T-cell (primary cell): ENCODE measurements around the gene RAI14. TPM values are rescaled to one million over a fixed set of nuclear protein-coding genes. Genes with fewer than 3 reads are reported as not detected.

Experiments used
- ATAC-seq, 4 experiments: fragments of 200-7000 bp in 3 of 4; fragments of 150-1000 bp in 1 of 4; cut with Tn5 transposase; replicated peaks in 1 of 4; 1 replicate in 3 of 4; 2 replicates in 1 of 4; pipeline ENCODE4 v1.10.0; 2021; ENCODE audit warnings: moderate library complexity in 3 of 4, mild to moderate bottlenecking in 2 of 4, moderate number of reproducible peaks in 1 of 4
- CTCF ChIA-PET, 2 donors: fragments of 300-600 bp; sonication (Branson Sonifier 250); formaldehyde crosslinking; loops; one replicate each; lab custom pipeline; 2022; ENCODE audit warnings: antibody characterized with exemption in 2 of 2; lab: Charles Lee
- POLR2A ChIA-PET, 2 donors: fragments of 300-600 bp; sonication (Branson Sonifier 250); formaldehyde crosslinking; loops; one replicate each; lab custom pipeline; 2022; ENCODE audit warnings: antibody characterized with exemption in 2 of 2; lab: Charles Lee
- DNase-seq, 35 experiments: peaks; one replicate each; pipeline versions ENCODE4 v3.0.0 to v3.0.0-alpha.2; 2013 to 2023
- H3K27ac ChIP-seq: one replicate; pipeline ENCODE4 v1.5.1; 2013; ENCODE audit warnings: low read length
- H3K27me3 ChIP-seq, 2 experiments: replicated peaks in 1 of 2; 1 replicate in 1 of 2; 2 replicates in 1 of 2; pipeline versions ENCODE4 v1.6.1 to v1.7.0; 2013; ENCODE audit warnings: low read length in 1 of 2, mixed read lengths in 1 of 2; ENCODE audit not compliant: control insufficient read depth in 2 of 2, insufficient read depth in 2 of 2; ENCODE audit errors: extremely low read depth in 1 of 2
- H3K36me3 ChIP-seq, 2 donors: 1 replicate in 1 of 2; 2 replicates in 1 of 2; pipeline versions ENCODE4 v1.6.1 to v1.7.0; 2013; ENCODE audit warnings: low read length in 1 of 2; ENCODE audit not compliant: control insufficient read depth in 2 of 2, insufficient read depth in 1 of 2; ENCODE audit errors: extremely low read depth in 1 of 2
- H3K4me1 ChIP-seq, 2 experiments: 1 replicate in 1 of 2; 2 replicates in 1 of 2; pipeline versions ENCODE4 v1.6.1 to v1.7.0; 2013; ENCODE audit warnings: low read length in 2 of 2, mixed read lengths in 1 of 2; ENCODE audit not compliant: insufficient read depth in 2 of 2, control insufficient read depth in 1 of 2; ENCODE audit errors: extremely low read depth in 1 of 2
- H3K4me3 ChIP-seq, 2 donors: 1 replicate in 1 of 2; 2 replicates in 1 of 2; pipeline versions ENCODE4 v1.5.1 to v1.7.0; 2013; ENCODE audit warnings: mild to moderate bottlenecking in 2 of 2, low read length in 1 of 2, moderate library complexity in 1 of 2; ENCODE audit not compliant: control insufficient read depth in 1 of 2; ENCODE audit errors: extremely low read depth in 1 of 2
- H3K9me3 ChIP-seq: 2 replicates; pipeline ENCODE4 v1.7.0; 2013
- H3K27ac Mint-ChIP-seq, 2 donors: one replicate each; pipeline ENCODE4 v1.8.0; 2020 to 2021; ENCODE audit warnings: mild to moderate bottlenecking in 2 of 2, mixed read lengths in 2 of 2
- H3K27me3 Mint-ChIP-seq, 2 donors: one replicate each; pipeline ENCODE4 v1.8.0; 2021 to 2022; ENCODE audit warnings: mixed read lengths in 2 of 2
- H3K36me3 Mint-ChIP-seq: one replicate; pipeline ENCODE4 v1.8.0; 2021; ENCODE audit warnings: mixed read lengths
- H3K4me1 Mint-ChIP-seq, 3 donors: one replicate each; pipeline ENCODE4 v1.8.0; 2020 to 2022; ENCODE audit warnings: mixed read lengths in 3 of 3, mild to moderate bottlenecking in 1 of 3
- H3K4me3 Mint-ChIP-seq, 3 donors: one replicate each; pipeline ENCODE4 v1.8.0; 2020 to 2022; ENCODE audit warnings: mild to moderate bottlenecking in 3 of 3, mixed read lengths in 3 of 3, moderate library complexity in 3 of 3
- H3K9me3 Mint-ChIP-seq, 3 donors: one replicate each; pipeline ENCODE4 v1.8.0; 2020 to 2022; ENCODE audit warnings: mixed read lengths in 3 of 3
- WGBS: methylation state at CpG from one replicate; pipeline ENCODE4 v1.1.5; 2013; ENCODE audit warnings: missing lambda C conversion rate; ENCODE audit not compliant: insufficient coverage; 5-methylcytosine and 5-hydroxymethylcytosine counted together
- total RNA-seq, 35 experiments: library from RNA in 6 of 35; stranded (reverse) in 6 of 35; fragments of 120-200 nt in 1 of 35; gene quantifications; one replicate each; pipeline versions ENCODE4 v1.2.1 to v1.2.4 and lab custom pipeline; 2013 to 2026

RAI14 gene
- total RNA-seq, 5 donors from 2014 or later (not counting 1 experiment from before 2014, with no cell fraction given), result 0.59 to 2.2 (median 0.96) TPM

DNA sequence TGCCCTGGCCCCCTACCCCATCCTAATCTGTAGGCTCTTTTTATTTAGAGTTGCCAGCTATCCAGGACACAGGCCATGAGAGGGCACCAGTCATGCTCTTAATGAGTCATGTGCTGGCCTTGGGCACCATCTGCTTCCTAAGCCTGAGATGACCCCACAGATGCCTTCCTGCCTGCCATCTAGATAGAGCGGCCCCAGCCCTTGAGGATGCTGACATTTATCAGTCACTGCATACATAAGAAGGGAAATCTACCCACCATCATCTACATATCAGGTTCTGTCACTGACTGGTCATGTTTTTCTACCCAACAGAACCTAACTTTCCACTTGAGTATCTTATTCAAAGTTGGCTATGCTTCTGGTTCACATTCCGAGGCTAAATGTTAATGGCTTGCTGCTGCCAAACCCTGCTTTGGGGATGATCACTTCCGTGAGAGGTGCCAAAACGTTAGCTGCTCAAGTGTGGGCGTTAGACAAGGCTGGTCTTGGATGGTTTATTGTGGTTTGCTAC lies 132.9 kb downstream of the RAI14 start:
- H3K27ac ChIP-seq, result no peak overlapping the region

DNA sequence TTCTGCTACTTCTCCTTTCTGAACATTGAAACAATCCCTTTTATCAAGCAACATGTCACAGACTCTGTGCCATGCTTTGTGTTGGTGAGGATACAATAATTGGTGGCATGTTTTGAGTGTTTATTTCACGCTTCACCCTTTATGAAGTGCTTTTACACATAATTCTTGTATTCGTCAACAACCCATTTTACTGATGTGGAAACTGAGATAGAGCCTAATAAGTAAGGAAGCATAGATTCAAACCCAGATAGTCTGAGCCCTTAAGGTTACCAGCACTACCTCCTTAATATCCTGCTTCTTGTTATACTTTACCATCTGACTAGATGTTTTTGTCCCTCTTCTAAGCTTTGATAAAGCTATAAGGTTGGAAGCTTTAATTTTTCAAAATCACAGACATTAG lies 133.5 kb downstream of the RAI14 start:
- peaks cover 0 to 5% of the 10 kb centered on the region in 2 experiments for H3K27me3 ChIP-seq
- DNase-seq (no peak), ATAC-seq (no peak)
- Mint-ChIP-seq H3K4me3 (no peak overlapping the region), H3K27me3 (peaks cover 6 to 20% of the 10 kb centered on the region in 2 donors), H3K9me3 (peaks cover 0 to 8% (median 4%) of the 10 kb centered on the region in 3 donors), H3K27ac (no peak overlapping the region), H3K4me1 (no peaks in the 10 kb centered on the region), H3K36me3 (no peaks in the 10 kb centered on the region)
- H3K36me3 ChIP-seq, result no peaks in the 10 kb centered on the region
- ChIA-PET CTCF (no interaction called here), POLR2A (no interaction called here)
- H3K9me3 ChIP-seq, result no peaks in the 10 kb centered on the region
- no peak overlapping the region for H3K27ac ChIP-seq
- no CpG with 5 or more reads among the region's 2 CpGs for WGBS
- H3K4me3 ChIP-seq, result no peak overlapping the region
- no peaks in the 10 kb centered on the region for H3K4me1 ChIP-seq

More for the DNA sequence above, 132.9 kb downstream of the RAI14 start:
- Mint-ChIP-seq H3K4me3 (no peak overlapping the region), H3K4me1 (no peaks in the 10 kb centered on the region), H3K9me3 (peaks cover 0 to 8% (median 4%) of the 10 kb centered on the region in 3 donors), H3K36me3 (no peaks in the 10 kb centered on the region), H3K27me3 (peaks cover 6 to 20% of the 10 kb centered on the region in 2 donors), H3K27ac (no peak overlapping the region)
- H3K27me3 ChIP-seq, result peaks cover 0 to 5% of the 10 kb centered on the region in 2 experiments
- WGBS, result 71% methylated on average over 2 of the region's 5 CpGs
- H3K4me1 ChIP-seq, result no peaks in the 10 kb centered on the region
- no peak overlapping the region for H3K4me3 ChIP-seq
- POLR2A ChIA-PET, result no interaction called here
- H3K36me3 ChIP-seq, result no peaks in the 10 kb centered on the region
- CTCF ChIA-PET, result no interaction called here
- DNase-seq (no peak), ATAC-seq (no peak)
- no peaks in the 10 kb centered on the region for H3K9me3 ChIP-seq

- no peak overlapping the region for H3K4me3 ChIP-seq
- no peaks in the 10 kb centered on the region for H3K36me3 Mint-ChIP-seq
- POLR2A ChIA-PET, result no interaction called here
- CTCF ChIA-PET, result no interaction called here
- no peaks in the 10 kb centered on the region for H3K9me3 ChIP-seq
- peaks cover 0 to 5% of the 10 kb centered on the region in 2 experiments for H3K27me3 ChIP-seq
- no peak overlapping the region for H3K27ac ChIP-seq
- no peaks in the 10 kb centered on the region for H3K36me3 ChIP-seq
- no peak overlapping the region for H3K27ac Mint-ChIP-seq
- no peak overlapping the region for H3K4me3 Mint-ChIP-seq
- no peak for DNase-seq
- no peaks in the 10 kb centered on the region for H3K4me1 Mint-ChIP-seq
- no peak for ATAC-seq
- H3K9me3 Mint-ChIP-seq, result peaks cover 0 to 8% (median 4%) of the 10 kb centered on the region in 3 donors
- H3K27me3 Mint-ChIP-seq, result peaks cover 6 to 20% of the 10 kb centered on the region in 2 donors
- no CpG with 5 or more reads among the region's 1 CpG for WGBS
- no peaks in the 10 kb centered on the region for H3K4me1 ChIP-seq
Observed at GRCh38 chr5:34790069-34790468, 133.9 kb downstream of the RAI14 start.

GRCh38 chr5:34791761-34792244 lies 135.7 kb downstream of the RAI14 start:
- DNase-seq (no peak), ATAC-seq (no peak)
- POLR2A ChIA-PET, result interaction anchor here in 1 of 2 donors (0.6 kb wide), 2 partner anchors 17 to 34 kb away, joined by 3 to 4 read pairs; no protein-coding TSS in a partner anchor
- Histone ChIP-seq H3K27me3 (peaks cover 0 to 5% of the 10 kb centered on the region in 2 experiments), H3K27ac (no peak overlapping the region), H3K4me3 (no peak overlapping the region), H3K4me1 (no peaks in the 10 kb centered on the region), H3K9me3 (no peaks in the 10 kb centered on the region), H3K36me3 (no peaks in the 10 kb centered on the region)
- CTCF ChIA-PET, result no interaction called here
- Mint-ChIP-seq H3K27ac (no peak overlapping the region), H3K27me3 (peaks cover 0 to 20% of the 10 kb centered on the region in 2 donors), H3K4me1 (no peaks in the 10 kb centered on the region), H3K4me3 (no peak overlapping the region), H3K36me3 (no peaks in the 10 kb centered on the region), H3K9me3 (peaks cover 0 to 8% (median 4%) of the 10 kb centered on the region in 3 donors)
- 80% methylated on average over 2 of the region's 5 CpGs for WGBS

DNA sequence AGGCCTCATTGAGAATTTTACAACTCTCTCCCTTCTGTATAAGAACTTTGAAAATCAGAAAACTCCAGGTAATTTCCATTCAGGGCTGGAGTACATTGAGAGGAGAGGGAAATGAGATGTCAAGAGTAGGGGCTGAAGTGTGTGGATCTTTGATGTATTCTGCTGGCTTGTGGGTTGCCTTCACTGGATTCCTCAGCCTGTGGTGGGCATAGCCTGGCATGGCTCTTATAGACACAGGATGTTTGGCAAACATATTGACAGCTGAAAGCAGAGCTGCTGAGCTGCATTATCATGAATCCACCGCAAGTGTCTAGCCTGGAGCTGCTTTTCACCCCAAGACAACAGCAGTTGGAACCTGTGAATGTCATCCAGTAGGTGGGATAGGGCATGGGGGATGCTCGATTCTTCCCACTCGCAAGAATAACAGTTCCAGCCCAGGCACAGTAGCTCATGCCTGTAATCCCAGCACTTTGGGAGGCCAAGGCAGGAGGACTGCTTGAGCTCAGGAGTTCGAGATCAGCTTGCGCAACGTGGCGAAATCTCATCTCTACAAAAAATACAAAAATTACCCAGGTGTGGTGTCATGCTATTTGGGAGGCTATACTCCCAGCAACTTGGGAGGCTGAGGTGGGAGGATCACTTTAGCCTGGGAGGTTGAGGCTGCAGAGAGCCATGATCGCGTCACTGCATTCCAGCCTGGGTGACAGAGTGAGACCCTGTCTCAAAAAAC lies 146.9 kb downstream of the RAI14 start:
- no peaks in the 10 kb centered on the region for H3K36me3 Mint-ChIP-seq
- no peak overlapping the region for H3K27ac ChIP-seq
- no peak for DNase-seq
- H3K4me3 ChIP-seq, result no peak overlapping the region
- ChIA-PET POLR2A (no interaction called here), CTCF (no interaction called here)
- no peaks in the 10 kb centered on the region for H3K9me3 Mint-ChIP-seq
- no peaks in the 10 kb centered on the region for H3K4me1 Mint-ChIP-seq
- H3K27me3 Mint-ChIP-seq, result no peaks in the 10 kb centered on the region
- no peak overlapping the region for H3K4me3 Mint-ChIP-seq
- no peak for ATAC-seq
- no peaks in the 10 kb centered on the region for H3K9me3 ChIP-seq
- H3K4me1 ChIP-seq, result no peaks in the 10 kb centered on the region
- no peaks in the 10 kb centered on the region for H3K27me3 ChIP-seq
- H3K36me3 ChIP-seq, result no peaks in the 10 kb centered on the region
- H3K27ac Mint-ChIP-seq, result no peak overlapping the region
- no CpG with 5 or more reads among the region's 9 CpGs for WGBS

DNA sequence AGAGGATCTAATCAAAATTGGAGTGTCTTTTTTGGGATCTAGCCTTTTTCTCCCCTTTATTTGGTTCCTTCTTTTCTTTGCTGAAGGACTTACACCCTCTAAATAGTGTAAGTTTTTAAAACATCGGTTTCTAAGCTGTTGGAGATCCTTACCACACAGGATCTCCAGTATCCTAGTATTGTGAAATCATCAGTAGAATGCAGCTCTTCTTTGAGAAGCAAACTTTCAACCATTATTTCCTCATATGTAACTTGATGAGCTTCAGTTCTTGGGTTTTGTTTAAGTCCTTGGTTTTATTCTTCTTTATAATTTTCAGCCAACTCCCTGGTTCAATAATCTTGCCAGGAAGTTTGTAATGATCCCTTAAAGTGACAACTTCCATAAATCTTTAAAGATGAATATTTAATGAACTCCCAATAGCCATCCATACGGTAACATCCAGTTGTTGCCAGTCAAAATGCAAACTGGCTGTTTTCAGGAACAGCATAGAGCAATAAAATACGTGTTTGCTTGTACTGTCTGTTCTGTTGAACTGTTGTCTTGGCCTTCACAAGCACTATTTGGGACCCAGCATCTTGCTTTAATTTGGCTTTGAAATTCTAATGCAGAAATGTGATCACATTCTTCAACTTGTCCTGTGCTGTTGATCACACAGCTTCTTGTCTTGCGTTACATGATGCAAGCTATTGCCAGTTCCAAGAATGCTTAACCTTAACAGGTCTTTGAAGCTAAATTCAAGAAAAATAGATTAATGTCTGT lies 148.0 kb downstream of the RAI14 start:
- Mint-ChIP-seq H3K36me3 (no peaks in the 10 kb centered on the region), H3K27me3 (no peaks in the 10 kb centered on the region), H3K27ac (no peak overlapping the region), H3K4me3 (no peak overlapping the region), H3K9me3 (no peaks in the 10 kb centered on the region), H3K4me1 (no peaks in the 10 kb centered on the region)
- no peak for DNase-seq
- POLR2A ChIA-PET, result no interaction called here
- WGBS, result 50% methylated on average over 1 of the region's 4 CpGs
- no peak for ATAC-seq
- no peak overlapping the region for H3K27ac ChIP-seq
- H3K27me3 ChIP-seq, result no peaks in the 10 kb centered on the region
- no peak overlapping the region for H3K4me3 ChIP-seq
- no peaks in the 10 kb centered on the region for H3K36me3 ChIP-seq
- H3K9me3 ChIP-seq, result no peaks in the 10 kb centered on the region
- CTCF ChIA-PET, result no interaction called here
- H3K4me1 ChIP-seq, result no peaks in the 10 kb centered on the region
